ENCODE measurements around the gene CASP9.

The CASP9 gene

GRCh38 chr1:15524021-15524282, at the start of gene CASP9:
Gene CASP9 (minus strand): TSS chr1:15524215. CDS start chr1:15524200, 15 bp downstream.
- DNase-seq (ENCODE audit: low read depth, low spot score): no peak
- H3K27ac ChIP-seq: peak within 1 kb of the TSS; percentile 93

GRCh38 chr1:15573477-15573876, 49.5 kb upstream of the CASP9 start:
- H3K27ac ChIP-seq: no peak overlapping the region
- DNase-seq (ENCODE audit: low read depth, low spot score): no peak

GRCh38 chr1:15571266-15571665, 47.3 kb upstream of the CASP9 start:
- H3K27ac ChIP-seq: no peak overlapping the region
- DNase-seq (ENCODE audit: low read depth, low spot score): no peak

GRCh38 chr1:15570861-15571260, 46.8 kb upstream of the CASP9 start:
- DNase-seq (ENCODE audit: low read depth, low spot score): no peak
- H3K27ac ChIP-seq: no peak overlapping the region

- no peak for DNase-seq (ENCODE audit: low read depth, low spot score)
- H3K27ac ChIP-seq: no peak overlapping the region
Observed at GRCh38 chr1:15568387-15569073, 44.5 kb upstream of the CASP9 start.

GRCh38 chr1:15559189-15559810, 35.3 kb upstream of the CASP9 start:
- peak overlapping the region; percentile 94 for H3K27ac ChIP-seq
- peak; percentile 76 for DNase-seq (ENCODE audit: low read depth, low spot score)

GRCh38 chr1:15558516-15558915, 34.5 kb upstream of the CASP9 start:
- DNase-seq (ENCODE audit: low read depth, low spot score): no peak
- H3K27ac ChIP-seq: peak overlapping the region; percentile 94

GRCh38 chr1:15557594-15557993, 33.6 kb upstream of the CASP9 start:
- no peak for DNase-seq (ENCODE audit: low read depth, low spot score)
- peak overlapping the region; percentile 94 for H3K27ac ChIP-seq

GRCh38 chr1:15557008-15557407, 33.0 kb upstream of the CASP9 start:
- no peak for DNase-seq (ENCODE audit: low read depth, low spot score)
- H3K27ac ChIP-seq: no peak overlapping the region

- no peak overlapping the region for H3K27ac ChIP-seq
- DNase-seq (ENCODE audit: low read depth, low spot score): no peak
Observed at GRCh38 chr1:15550573-15550972, 26.6 kb upstream of the CASP9 start.

- no peak for DNase-seq (ENCODE audit: low read depth, low spot score)
- H3K27ac ChIP-seq: no peak overlapping the region
Observed at GRCh38 chr1:15546641-15547040, 22.6 kb upstream of the CASP9 start.

GRCh38 chr1:15543589-15544568, 19.9 kb upstream of the CASP9 start:
- no peak for DNase-seq (ENCODE audit: low read depth, low spot score)
- no peak overlapping the region for H3K27ac ChIP-seq

GRCh38 chr1:15543251-15543588, 19.2 kb upstream of the CASP9 start:
- H3K27ac ChIP-seq: no peak overlapping the region
- no peak for DNase-seq (ENCODE audit: low read depth, low spot score)

GRCh38 chr1:15542388-15543250, 18.6 kb upstream of the CASP9 start:
- DNase-seq (ENCODE audit: low read depth, low spot score): no peak
- H3K27ac ChIP-seq: no peak overlapping the region

GRCh38 chr1:15541231-15541792, 17.3 kb upstream of the CASP9 start:
- no peak for DNase-seq (ENCODE audit: low read depth, low spot score)
- no peak overlapping the region for H3K27ac ChIP-seq

GRCh38 chr1:15540186-15540585, 16.2 kb upstream of the CASP9 start:
- no peak overlapping the region for H3K27ac ChIP-seq
- DNase-seq (ENCODE audit: low read depth, low spot score): no peak

- DNase-seq (ENCODE audit: low read depth, low spot score): no peak
- H3K27ac ChIP-seq: no peak overlapping the region
Observed at GRCh38 chr1:15538771-15539170, 14.8 kb upstream of the CASP9 start.

- no peak overlapping the region for H3K27ac ChIP-seq
- no peak for DNase-seq (ENCODE audit: low read depth, low spot score)
Observed at GRCh38 chr1:15531682-15532081, 7.7 kb upstream of the CASP9 start.

- H3K27ac ChIP-seq: no peak overlapping the region
- no peak for DNase-seq (ENCODE audit: low read depth, low spot score)
Observed at GRCh38 chr1:15531003-15531402, 7.0 kb upstream of the CASP9 start.
